ENCODE data around the gene UBAP2L. TPM values are rescaled to one million over a fixed set of nuclear protein-coding genes. Genes with fewer than 3 reads are reported as not detected.

UBAP2L gene
- total and polyA plus RNA-seq, 9 of the 15 experiments (the other 6 are each of a cell fraction or from before 2014, with no cell fraction given): 75.0 to 245 (median 119) TPM

- TF ChIP-seq, protein P1, sequence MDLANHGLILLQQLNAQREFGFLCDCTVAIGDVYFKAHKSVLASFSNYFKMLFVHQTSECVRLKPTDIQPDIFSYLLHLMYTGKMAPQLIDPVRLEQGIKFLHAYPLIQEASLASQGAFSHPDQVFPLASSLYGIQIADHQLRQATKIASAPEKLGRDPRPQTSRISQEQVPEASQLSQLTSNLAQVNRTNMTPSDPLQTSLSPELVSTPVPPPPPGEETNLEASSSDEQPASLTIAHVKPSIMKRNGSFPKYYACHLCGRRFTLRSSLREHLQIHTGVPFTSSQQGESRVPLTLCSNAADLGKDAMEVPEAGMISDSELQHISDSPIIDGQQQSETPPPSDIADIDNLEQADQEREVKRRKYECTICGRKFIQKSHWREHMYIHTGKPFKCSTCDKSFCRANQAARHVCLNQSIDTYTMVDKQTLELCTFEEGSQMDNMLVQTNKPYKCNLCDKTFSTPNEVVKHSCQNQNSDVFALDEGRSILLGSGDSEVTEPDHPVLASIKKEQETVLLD (IDR thresholded peaks at IDR 0.05): no peak
- TF ChIP-seq NONO (IDR thresholded peaks at IDR 0.05; ENCODE audit: low read depth in 2 of 2, low read length in 1 of 2) (no peak), ZKSCAN8 (CRISPR knock-in tag; IDR thresholded peaks at IDR 0.05) (no peak), ZNF395 (CRISPR knock-in tag; IDR thresholded peaks at IDR 0.05) (0 out of 2 replicates have a peak, but pooled peaks have one; percentile 29), GABPA (tag; conservative IDR thresholded peaks at IDR 0.05; ENCODE audit: low read depth) (peak; percentile 57), ZNF699 (CRISPR knock-in tag; IDR thresholded peaks at IDR 0.05; ENCODE audit: insufficient replicate concordance) (no peak), EZH2 (IDR thresholded peaks at IDR 0.05; ENCODE audit: borderline replicate concordance, low read depth, low read length) (no peak), ATF6 (CRISPR knock-in tag; IDR thresholded peaks at IDR 0.05) (peak; percentile 42; the same call in 1 of the 2 replicates), STAT5B (CRISPR knock-in tag; IDR thresholded peaks at IDR 0.05) (no peak), ZNF274 (IDR thresholded peaks at IDR 0.05; ENCODE audit: borderline replicate concordance, low read depth, low read length) (no peak), ADNP (tag; IDR thresholded peaks at IDR 0.05) (no peak), ZNF436 (CRISPR knock-in tag; IDR thresholded peaks at IDR 0.05) (no peak)
- TF ChIP-seq, protein P2, sequence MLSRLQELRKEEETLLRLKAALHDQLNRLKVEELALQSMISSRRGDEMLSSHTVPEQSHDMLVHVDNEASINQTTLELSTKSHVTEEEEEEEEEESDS (CRISPR knock-in tag; IDR thresholded peaks at IDR 0.05): no peak
- TF ChIP-seq, protein P3, sequence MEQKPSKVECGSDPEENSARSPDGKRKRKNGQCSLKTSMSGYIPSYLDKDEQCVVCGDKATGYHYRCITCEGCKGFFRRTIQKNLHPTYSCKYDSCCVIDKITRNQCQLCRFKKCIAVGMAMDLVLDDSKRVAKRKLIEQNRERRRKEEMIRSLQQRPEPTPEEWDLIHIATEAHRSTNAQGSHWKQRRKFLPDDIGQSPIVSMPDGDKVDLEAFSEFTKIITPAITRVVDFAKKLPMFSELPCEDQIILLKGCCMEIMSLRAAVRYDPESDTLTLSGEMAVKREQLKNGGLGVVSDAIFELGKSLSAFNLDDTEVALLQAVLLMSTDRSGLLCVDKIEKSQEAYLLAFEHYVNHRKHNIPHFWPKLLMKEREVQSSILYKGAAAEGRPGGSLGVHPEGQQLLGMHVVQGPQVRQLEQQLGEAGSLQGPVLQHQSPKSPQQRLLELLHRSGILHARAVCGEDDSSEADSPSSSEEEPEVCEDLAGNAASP (IDR thresholded peaks at IDR 0.05): no peak
- TF ChIP-seq, protein P4, sequence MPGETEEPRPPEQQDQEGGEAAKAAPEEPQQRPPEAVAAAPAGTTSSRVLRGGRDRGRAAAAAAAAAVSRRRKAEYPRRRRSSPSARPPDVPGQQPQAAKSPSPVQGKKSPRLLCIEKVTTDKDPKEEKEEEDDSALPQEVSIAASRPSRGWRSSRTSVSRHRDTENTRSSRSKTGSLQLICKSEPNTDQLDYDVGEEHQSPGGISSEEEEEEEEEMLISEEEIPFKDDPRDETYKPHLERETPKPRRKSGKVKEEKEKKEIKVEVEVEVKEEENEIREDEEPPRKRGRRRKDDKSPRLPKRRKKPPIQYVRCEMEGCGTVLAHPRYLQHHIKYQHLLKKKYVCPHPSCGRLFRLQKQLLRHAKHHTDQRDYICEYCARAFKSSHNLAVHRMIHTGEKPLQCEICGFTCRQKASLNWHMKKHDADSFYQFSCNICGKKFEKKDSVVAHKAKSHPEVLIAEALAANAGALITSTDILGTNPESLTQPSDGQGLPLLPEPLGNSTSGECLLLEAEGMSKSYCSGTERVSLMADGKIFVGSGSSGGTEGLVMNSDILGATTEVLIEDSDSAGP (CRISPR knock-in tag; IDR thresholded peaks at IDR 0.05): peak; percentile 79; the same call in 1 of the 2 replicates
Observed at GRCh38 chr1:154220970-154221277, 169 bp downstream of the UBAP2L start (continued).
